ENCODE results near the gene PAQR4.

PAQR4 gene

GRCh38 chr16:3007059-3007956, 38.2 kb downstream of the PAQR4 start:
- ATAC-seq: no peak
- TF ChIP-seq ARNTL (CRISPR knock-in tag; IDR thresholded peaks at IDR 0.05; ENCODE audit: borderline replicate concordance, low read depth): no peak
- no peak for TF ChIP-seq OSR1 (CRISPR knock-in tag; IDR thresholded peaks at IDR 0.05)
- no peak for TF ChIP-seq TOX (CRISPR knock-in tag; IDR thresholded peaks at IDR 0.05; ENCODE audit: borderline replicate concordance)
- no peak for TF ChIP-seq ZFP30 (CRISPR knock-in tag; IDR thresholded peaks at IDR 0.05)
- no peak for TF ChIP-seq CSDC2 (CRISPR knock-in tag; IDR thresholded peaks at IDR 0.05)
- TF ChIP-seq ISL1 (CRISPR knock-in tag; IDR thresholded peaks at IDR 0.05): no peak
- no peak for TF ChIP-seq ZNF70 (CRISPR knock-in tag; IDR thresholded peaks at IDR 0.05)
- TF ChIP-seq TCF4 (CRISPR knock-in tag; IDR thresholded peaks at IDR 0.05; ENCODE audit: borderline replicate concordance): no peak
- TF ChIP-seq TSHZ2 (CRISPR knock-in tag; IDR thresholded peaks at IDR 0.05): no peak
- no peak for TF ChIP-seq ZNF8 (CRISPR knock-in tag; IDR thresholded peaks at IDR 0.05)
- TF ChIP-seq BACH2 (CRISPR knock-in tag; IDR thresholded peaks at IDR 0.05; ENCODE audit: borderline replicate concordance): no peak
- no peak for TF ChIP-seq ZC3H10 (CRISPR knock-in tag; IDR thresholded peaks at IDR 0.05)
- no peak for TF ChIP-seq ZFP3 (CRISPR knock-in tag; IDR thresholded peaks at IDR 0.05)
- no peak for TF ChIP-seq GLIS3 (CRISPR knock-in tag; IDR thresholded peaks at IDR 0.05)
- TF ChIP-seq PATZ1 (CRISPR knock-in tag; IDR thresholded peaks at IDR 0.05; ENCODE audit: borderline replicate concordance): no peak
- no peak for TF ChIP-seq ZNF565 (CRISPR knock-in tag; conservative IDR thresholded peaks at IDR 0.05; ENCODE audit: low read depth)

DNA sequence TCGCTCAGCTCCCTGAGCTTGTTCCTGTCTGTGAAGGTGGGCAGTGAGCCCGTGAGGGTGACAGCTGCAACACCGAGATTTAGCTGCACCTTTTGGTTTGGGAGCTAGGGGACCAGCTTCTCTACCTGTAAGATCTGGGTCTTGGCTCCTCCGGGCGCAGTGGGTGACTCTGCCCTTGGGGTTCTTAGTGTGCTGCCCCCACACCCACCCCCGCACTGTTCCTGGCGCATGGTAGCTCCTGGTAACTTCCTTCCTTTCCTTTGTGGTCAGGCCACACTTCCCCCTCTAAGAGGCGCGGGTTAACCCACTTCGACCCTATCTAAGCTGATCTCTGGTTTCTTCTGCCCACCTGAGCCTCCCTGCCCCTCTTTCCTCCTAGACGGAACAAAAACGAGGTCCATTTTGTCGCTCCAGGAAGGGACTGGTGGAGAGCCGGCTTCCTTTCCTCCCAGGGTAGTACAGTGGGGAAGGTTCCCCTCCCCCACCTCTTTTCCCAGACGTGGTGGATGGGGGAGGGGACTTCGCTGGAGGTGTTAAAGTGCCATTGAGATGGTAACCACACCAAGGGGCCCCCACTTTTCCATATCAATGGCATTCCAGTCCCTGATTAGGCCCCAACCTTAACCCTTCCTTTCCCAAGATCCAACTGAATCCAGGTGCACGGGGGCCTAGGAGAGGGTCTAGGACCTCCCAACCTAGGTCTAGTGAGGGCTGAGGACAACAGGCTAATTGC, 39.0 kb downstream of the PAQR4 start:
- no peak for ATAC-seq
- TF ChIP-seq CSRNP3 (CRISPR knock-in tag; IDR thresholded peaks at IDR 0.05) (no peak), ISL1 (CRISPR knock-in tag; IDR thresholded peaks at IDR 0.05) (no peak), OSR1 (CRISPR knock-in tag; IDR thresholded peaks at IDR 0.05) (no peak), ARNTL (CRISPR knock-in tag; IDR thresholded peaks at IDR 0.05; ENCODE audit: borderline replicate concordance, low read depth) (no peak), CSDC2 (CRISPR knock-in tag; IDR thresholded peaks at IDR 0.05) (no peak), BACH2 (CRISPR knock-in tag; IDR thresholded peaks at IDR 0.05; ENCODE audit: borderline replicate concordance) (no peak), SNAI2 (CRISPR knock-in tag; IDR thresholded peaks at IDR 0.05) (no peak), RARB (CRISPR knock-in tag; IDR thresholded peaks at IDR 0.05) (no peak), TCF4 (CRISPR knock-in tag; IDR thresholded peaks at IDR 0.05; ENCODE audit: borderline replicate concordance) (no peak), PPARA (CRISPR knock-in tag; IDR thresholded peaks at IDR 0.05; ENCODE audit: borderline replicate concordance) (no peak), ZFP3 (CRISPR knock-in tag; IDR thresholded peaks at IDR 0.05) (no peak)
- TF ChIP-seq, protein P1, sequence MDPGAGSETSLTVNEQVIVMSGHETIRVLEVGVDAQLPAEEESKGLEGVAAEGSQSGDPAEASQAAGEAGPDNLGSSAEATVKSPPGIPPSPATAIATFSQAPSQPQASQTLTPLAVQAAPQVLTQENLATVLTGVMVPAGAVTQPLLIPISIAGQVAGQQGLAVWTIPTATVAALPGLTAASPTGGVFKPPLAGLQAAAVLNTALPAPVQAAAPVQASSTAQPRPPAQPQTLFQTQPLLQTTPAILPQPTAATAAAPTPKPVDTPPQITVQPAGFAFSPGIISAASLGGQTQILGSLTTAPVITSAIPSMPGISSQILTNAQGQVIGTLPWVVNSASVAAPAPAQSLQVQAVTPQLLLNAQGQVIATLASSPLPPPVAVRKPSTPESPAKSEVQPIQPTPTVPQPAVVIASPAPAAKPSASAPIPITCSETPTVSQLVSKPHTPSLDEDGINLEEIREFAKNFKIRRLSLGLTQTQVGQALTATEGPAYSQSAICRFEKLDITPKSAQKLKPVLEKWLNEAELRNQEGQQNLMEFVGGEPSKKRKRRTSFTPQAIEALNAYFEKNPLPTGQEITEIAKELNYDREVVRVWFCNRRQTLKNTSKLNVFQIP (CRISPR knock-in tag; IDR thresholded peaks at IDR 0.05; ENCODE audit: borderline replicate concordance, low read depth): no peak

- ATAC-seq: no peak
- TF ChIP-seq ZC3H10 (CRISPR knock-in tag; IDR thresholded peaks at IDR 0.05): no peak
- TF ChIP-seq GLIS3 (CRISPR knock-in tag; IDR thresholded peaks at IDR 0.05): no peak
Measured at GRCh38 chr16:3008690-3009037, 39.5 kb downstream of the PAQR4 start.
